Amygdala (tissue), 56 donors: ENCODE data around the gene FKBP10.

Source experiments
- DNase-seq, 56 donors: peaks; one replicate each; lab custom pipeline; 2025; lab: John Stamatoyannopoulos, UW

Gene FKBP10

DNA sequence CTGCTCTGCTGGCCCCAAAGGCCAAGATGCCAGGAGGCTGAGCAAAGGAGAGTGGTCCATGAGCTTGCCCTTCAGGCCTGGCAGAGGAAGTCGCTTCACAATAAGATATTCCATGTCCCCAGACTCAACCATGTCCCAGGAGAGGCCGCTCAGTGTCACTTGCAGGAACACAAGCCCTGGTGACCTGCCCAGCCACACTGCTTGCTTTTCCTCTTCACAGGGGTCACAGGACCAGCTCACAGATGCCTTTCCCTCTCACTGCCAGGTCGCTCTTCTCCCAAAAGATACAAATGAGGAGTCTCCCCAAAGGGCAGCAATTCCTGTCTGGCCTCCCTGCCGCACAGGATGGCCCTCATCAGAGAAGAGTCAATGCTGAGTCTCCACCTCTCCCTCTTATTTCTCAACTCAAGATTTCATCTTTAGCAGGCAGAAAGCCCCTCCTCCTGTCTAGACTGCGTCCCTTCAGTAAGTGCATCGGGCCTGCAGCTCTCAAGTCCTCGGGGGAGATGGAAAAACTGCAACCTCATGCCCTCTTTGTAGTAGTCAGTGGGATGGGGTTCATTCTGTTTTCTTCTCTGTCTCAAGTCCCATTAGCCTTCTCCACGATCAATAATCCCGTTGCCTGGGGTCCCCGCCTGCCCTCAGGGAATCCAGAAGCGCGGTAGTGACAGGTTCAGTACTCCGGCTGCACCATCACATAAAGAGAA is 31.2 kb upstream of the FKBP10 start:
- DNase-seq: no peak

DNA sequence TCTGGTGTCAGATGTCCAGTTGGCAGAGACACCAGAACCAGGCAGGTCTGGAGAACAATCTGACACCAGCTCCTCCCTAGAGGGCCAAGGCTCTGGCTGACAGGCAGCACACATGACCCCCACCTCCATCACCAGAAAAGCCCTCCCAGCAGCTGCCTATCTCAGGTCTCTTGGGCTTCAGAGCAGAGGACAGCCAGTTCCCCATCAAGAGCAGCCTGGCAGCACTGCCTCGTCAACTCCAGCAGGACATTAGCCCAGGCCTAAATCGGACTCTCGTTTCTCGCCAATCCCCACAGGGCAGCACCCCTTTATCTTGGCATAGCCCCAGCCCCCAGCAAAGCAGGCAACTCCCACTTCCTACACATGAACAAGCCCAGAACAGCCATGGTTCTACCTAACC is 30.7 kb upstream of the FKBP10 start:
- no peak for DNase-seq

- no peak for DNase-seq
These were observed 28.5 kb upstream of the FKBP10 start for GRCh38 chr17:41784207-41784744.

GRCh38 chr17:41785091-41785858 is 27.5 kb upstream of the FKBP10 start:
- no peak for DNase-seq

DNA sequence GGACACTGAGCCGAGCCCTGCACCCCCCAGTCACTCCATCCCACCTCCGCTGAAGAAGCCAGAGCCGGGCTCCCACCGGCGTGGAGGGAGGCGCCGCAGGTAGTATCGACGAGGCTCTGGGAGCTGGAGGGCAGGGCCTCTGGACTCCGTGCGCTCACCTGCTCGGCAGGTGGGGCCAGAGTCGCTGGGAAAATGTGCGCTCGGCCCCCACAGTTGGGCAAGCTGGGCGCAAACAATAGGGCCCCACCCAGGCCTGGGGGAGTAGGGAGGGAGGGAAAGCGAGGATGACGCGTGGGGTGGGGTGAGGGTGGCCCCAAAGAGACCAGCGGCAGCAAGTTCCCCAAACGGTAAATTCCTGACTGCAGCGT is 27.0 kb upstream of the FKBP10 start:
- DNase-seq: no peak

GRCh38 chr17:41786227-41787020 is 26.4 kb upstream of the FKBP10 start, which contains the start of gene JUP:
Gene JUP (minus strand): TSS chr17:41786711. CDS start chr17:41771854, 14,857 bp downstream.
- DNase-seq: peak; percentile 49 to 100 (median 99)

GRCh38 chr17:41787021-41787418 is 25.8 kb upstream of the FKBP10 start:
- DNase-seq: no peak

- DNase-seq: no peak
These were observed 19.7 kb upstream of the FKBP10 start for GRCh38 chr17:41792845-41793783.

- no peak for DNase-seq
These were observed 18.8 kb upstream of the FKBP10 start for GRCh38 chr17:41793784-41794539.

GRCh38 chr17:41794540-41794975 is 18.2 kb upstream of the FKBP10 start:
- DNase-seq: no peak

DNA sequence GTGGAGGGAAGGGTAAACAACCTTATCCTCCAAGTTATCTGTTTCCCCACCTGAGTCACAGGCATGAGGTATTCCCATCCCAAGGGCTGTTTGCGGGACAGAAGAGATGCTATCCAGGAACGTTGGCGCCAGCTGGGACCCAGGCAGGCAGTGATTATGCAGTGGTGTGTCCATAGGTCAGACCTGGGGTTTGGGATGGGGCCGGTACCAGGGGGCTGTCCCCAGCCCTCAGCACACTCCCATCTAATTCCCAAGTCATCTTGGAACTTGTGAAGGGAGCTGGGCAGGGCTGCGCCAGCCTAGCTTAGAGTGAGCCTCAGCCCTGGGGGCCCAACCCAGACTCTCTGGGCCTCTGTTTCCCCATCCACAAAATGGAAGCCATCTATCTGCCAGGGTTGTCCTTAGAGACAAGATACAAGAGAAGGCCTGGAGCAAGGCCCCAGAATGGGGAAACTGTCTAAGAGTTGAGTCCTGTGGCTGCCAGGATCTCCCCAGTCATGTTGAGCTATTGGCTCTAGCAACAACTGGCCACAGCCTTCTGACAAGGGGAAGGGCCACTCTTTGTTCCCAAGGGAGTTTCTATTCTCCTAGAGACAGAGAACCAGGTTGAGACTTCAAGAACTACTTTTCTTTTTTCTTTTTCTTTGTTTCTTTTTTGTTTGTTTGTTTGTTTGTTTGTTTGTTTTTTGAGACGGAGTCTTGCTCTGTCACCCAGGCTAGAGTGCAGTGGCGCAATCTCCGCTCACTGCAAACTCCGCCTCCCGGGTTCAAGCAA is 16.5 kb upstream of the FKBP10 start:
- no peak for DNase-seq

DNA sequence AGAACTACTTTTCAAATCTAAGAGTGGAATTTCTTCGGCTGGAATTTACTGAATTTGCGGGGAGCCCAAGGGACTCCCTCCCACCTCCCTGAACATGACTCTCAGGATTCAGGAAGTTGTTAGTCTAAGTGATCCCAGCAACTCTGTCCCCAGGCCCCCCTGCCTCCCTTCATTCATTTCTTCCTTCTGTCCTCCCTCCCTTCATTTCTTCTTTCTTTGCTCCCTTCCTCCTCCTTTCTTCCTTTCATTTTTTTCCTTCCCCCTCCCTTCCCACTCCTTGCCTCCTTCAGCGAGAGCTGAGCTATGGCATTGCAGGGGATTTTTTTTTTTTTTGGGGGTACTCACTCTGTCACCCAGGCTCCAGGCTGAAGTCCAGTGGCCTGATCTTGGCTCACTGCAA is 15.4 kb upstream of the FKBP10 start:
- DNase-seq: no peak

- no peak for DNase-seq
These were observed 13.4 kb upstream of the FKBP10 start for GRCh38 chr17:41799366-41799765.

DNA sequence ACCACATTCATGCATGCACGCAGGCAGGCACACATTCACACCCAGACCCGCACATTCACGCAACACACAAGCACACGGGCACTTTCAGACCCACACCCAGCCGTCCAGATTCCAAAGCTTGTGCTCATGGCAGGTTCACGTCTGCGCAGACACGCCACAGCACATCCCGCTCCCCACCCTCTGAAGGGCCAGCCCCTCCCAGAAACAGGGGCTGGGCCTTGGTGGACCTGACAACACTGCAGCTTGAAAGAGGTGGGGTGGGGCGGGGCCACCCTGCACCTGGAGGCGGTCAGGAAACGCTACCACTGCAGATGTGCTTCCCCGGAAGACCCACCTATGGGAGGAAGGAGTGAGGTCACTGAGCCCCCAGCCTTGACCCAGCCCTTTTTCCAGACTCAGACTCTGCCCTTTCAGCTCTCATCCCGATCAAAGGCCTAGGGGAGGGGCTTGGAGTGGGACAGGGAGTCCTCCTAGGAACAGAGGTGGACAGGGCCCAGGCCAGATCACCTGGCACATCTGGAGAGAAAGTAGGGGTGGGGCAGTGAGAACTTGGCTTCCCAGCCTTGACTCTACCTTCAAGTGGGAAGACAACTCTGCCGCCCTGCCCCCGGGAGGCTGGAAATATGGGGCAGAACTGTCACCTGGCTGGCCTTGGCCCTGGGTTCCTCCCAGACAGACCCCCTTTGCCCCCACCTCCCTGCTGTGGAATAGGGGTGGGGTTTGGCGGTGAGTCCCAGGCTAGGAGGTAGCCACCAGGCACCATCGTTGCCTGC is 12.0 kb upstream of the FKBP10 start:
- DNase-seq: no peak

- DNase-seq: peak in 51 of 56 donors; percentile 13 to 89 (median 49)
These were observed 11.2 kb upstream of the FKBP10 start for GRCh38 chr17:41801374-41802271.
